Endothelial cell of umbilical vein (primary cell): ENCODE results near the gene BNC2. TPM values are rescaled to one million over a fixed set of nuclear protein-coding genes. Genes with fewer than 3 reads are reported as not detected.

ENCODE experiments used
- BruUV-seq: library from RNA; stranded (reverse); fragments of 400-500 nt; replicated peaks from 2 replicates; lab custom pipeline; 2021; lab: Mats Ljungman, UMichigan
- CTCF ChIA-PET: fragments of 300-600, 350-600 bp; sonication (Branson Sonifier 250); formaldehyde crosslinking; loops from one replicate; lab custom pipeline; 2021; ENCODE audit warnings: antibody characterized with exemption, inconsistent platforms; lab: Charles Lee
- POLR2A ChIA-PET: fragments of 300-600, 350-600 bp; sonication (Branson Sonifier 250); formaldehyde crosslinking; loops from one replicate; lab custom pipeline; 2021; ENCODE audit warnings: antibody characterized with exemption, inconsistent platforms; lab: Charles Lee
- DNase-seq: peaks from one replicate; pipeline ENCODE4 v3.0.0-alpha.2; 2011; ENCODE audit warnings: low read depth, low spot score
- FAIRE-seq: peaks from 2 replicates; lab custom pipeline; 2011; peaks lifted over from hg19 to GRCh38; lab: Jason Lieb, UNC
- H2AFZ ChIP-seq: 2 replicates; pipeline ENCODE4 v1.6.0; 2012; ENCODE audit warnings: low read depth, low read length, control low read depth, inconsistent platforms
- H3K27ac ChIP-seq: 2 replicates; pipeline ENCODE4 v1.5.1; 2011; ENCODE audit warnings: low read depth, mild to moderate bottlenecking, control low read depth, low read length, moderate library complexity; ENCODE audit not compliant: insufficient read depth
- H3K27me3 ChIP-seq, 2 experiments: 2 replicates each; pipeline versions ENCODE4 v1.6.0 to v1.6.1; 2011; ENCODE audit warnings: low read length in 2 of 2, mixed read lengths in 1 of 2; ENCODE audit not compliant: control insufficient read depth in 2 of 2, insufficient read depth in 2 of 2
- H3K36me3 ChIP-seq, 2 experiments: 2 replicates in 1 of 2; 3 replicates in 1 of 2; pipeline ENCODE4 v1.5.1; 2011; ENCODE audit warnings: low read length in 2 of 2, mild to moderate bottlenecking in 1 of 2, moderate library complexity in 1 of 2; ENCODE audit not compliant: control insufficient read depth in 2 of 2, insufficient read depth in 2 of 2; ENCODE audit errors: extremely low read depth in 1 of 2
- H3K4me1 ChIP-seq: 3 replicates; pipeline ENCODE4 v1.5.1; 2011; ENCODE audit warnings: mild to moderate bottlenecking, low read length; ENCODE audit not compliant: control insufficient read depth, insufficient read depth; ENCODE audit errors: extremely low read depth
- H3K4me2 ChIP-seq: 2 replicates; pipeline ENCODE4 v1.6.1; 2011; ENCODE audit warnings: low read length, control low read depth, mixed read lengths; ENCODE audit not compliant: insufficient read depth
- H3K4me3 ChIP-seq, 3 experiments: fragments of 200-600 bp in 1 of 3; sonication (generic), shearing (Covaris generic) in 1 of 3; replicated peaks in 1 of 3; 2 replicates each; pipeline ENCODE4 v1.5.1; 2011 to 2016; ENCODE audit warnings: control low read depth in 3 of 3, low read length in 3 of 3, mild to moderate bottlenecking in 2 of 3, inconsistent platforms in 1 of 3, low read depth in 1 of 3, moderate library complexity in 1 of 3; ENCODE audit not compliant: insufficient read depth in 1 of 3
- H3K79me2 ChIP-seq: 2 replicates; pipeline ENCODE4 v1.6.0; 2012; ENCODE audit warnings: low read length, inconsistent platforms; ENCODE audit not compliant: control insufficient read depth, insufficient read depth
- H3K9ac ChIP-seq: replicated peaks from 2 replicates; pipeline ENCODE3; 2011; ENCODE audit warnings: low read length, control low read depth; ENCODE audit not compliant: insufficient read depth; ENCODE audit errors: extremely low read depth
- H3K9me1 ChIP-seq: replicated peaks from 3 replicates; pipeline ENCODE4 v1.6.0; 2011; ENCODE audit warnings: mild to moderate bottlenecking, low read length; ENCODE audit not compliant: control insufficient read depth, insufficient read depth; ENCODE audit errors: extremely low read depth
- H3K9me3 ChIP-seq: replicated peaks from 2 replicates; pipeline ENCODE4 v1.5.1; 2012; ENCODE audit warnings: low read length, inconsistent platforms; ENCODE audit not compliant: control insufficient read depth, insufficient read depth
- H4K20me1 ChIP-seq: replicated peaks from 2 replicates; pipeline ENCODE3; 2011; ENCODE audit warnings: mild to moderate bottlenecking, low read length; ENCODE audit not compliant: control insufficient read depth, insufficient read depth; ENCODE audit errors: extremely low read depth
- CTCF ChIP-seq, 2 donors: IDR thresholded peaks; 1 replicate in 1 of 2; 2 replicates in 1 of 2; pipeline ENCODE4 v1.5.1; 2011; ENCODE audit warnings: low read length in 2 of 2, mild to moderate bottlenecking in 2 of 2, moderate library complexity in 2 of 2, control low read depth in 1 of 2, inconsistent platforms in 1 of 2, low read depth in 1 of 2; ENCODE audit not compliant: insufficient read depth in 1 of 2; ENCODE audit errors: extremely low read depth in 1 of 2
- EZH2 ChIP-seq: IDR thresholded peaks from 2 replicates; pipeline ENCODE4 v1.6.1; 2012; ENCODE audit warnings: borderline replicate concordance, low read depth, mild to moderate bottlenecking, moderate library complexity, low read length, inconsistent platforms; ENCODE audit not compliant: severe bottlenecking
- FOS ChIP-seq: IDR thresholded peaks from 2 replicates; pipeline ENCODE4 v1.6.1; 2011; ENCODE audit warnings: mild to moderate bottlenecking, low read length, moderate library complexity, borderline replicate concordance; ENCODE audit not compliant: insufficient read depth
- GATA2 ChIP-seq: IDR thresholded peaks from 2 replicates; pipeline ENCODE4 v1.7.0; 2011; ENCODE audit warnings: low read depth, mild to moderate bottlenecking, moderate library complexity, mixed read lengths, low read length; ENCODE audit not compliant: insufficient read length, insufficient read depth
- JUN ChIP-seq: IDR thresholded peaks from 2 replicates; pipeline ENCODE4 v1.6.1; 2011; ENCODE audit warnings: borderline replicate concordance, low read depth; ENCODE audit not compliant: insufficient read length, insufficient read depth
- MAX ChIP-seq: IDR thresholded peaks from 2 replicates; pipeline ENCODE4 v1.6.1; 2011; ENCODE audit not compliant: insufficient read depth, insufficient read length
- MYC ChIP-seq: IDR thresholded peaks from one replicate; pipeline ENCODE4 v1.6.1; 2011; ENCODE audit warnings: mild to moderate bottlenecking, low read depth, low read length
- POLR2A ChIP-seq: IDR thresholded peaks from 2 replicates; pipeline ENCODE4 v1.6.1; 2012; ENCODE audit warnings: low read depth, mild to moderate bottlenecking, control low read depth, low read length
- POLR2AphosphoS5 ChIP-seq: IDR thresholded peaks from 2 replicates; pipeline ENCODE4 v1.6.1; 2012; ENCODE audit warnings: low read depth, mild to moderate bottlenecking, control low read depth, low read length, moderate library complexity; ENCODE audit not compliant: insufficient read depth
- dilution Hi-C: fragments of 300-500 bp; cut with MboI; formaldehyde crosslinking; loops from one replicate; pipeline ENCODE4 v1.15.0; 2019; ENCODE audit warnings: low sequenced_read_pairs; ENCODE audit not compliant: extremely low pct_ligation_motif_present
- intact Hi-C: fragments of 100-400 bp; cut with micrococcal nuclease; formaldehyde crosslinking; loops from one replicate; pipeline ENCODE4 v1.10.0; 2022
- polyA plus RNA-seq, 4 experiments: library from polyadenylated mRNA; depleted of rRNA in 3 of 4; stranded (reverse) in 3 of 4; unstranded in 1 of 4; fragments of >200 nt; gene quantifications; 2 replicates each; pipeline versions ENCODE4 v1.2.1 to v1.2.3, GENCODE V29; 2011 to 2012; ENCODE audit warnings: missing spikeins in 1 of 4
- total RNA-seq: library from RNA; stranded (reverse); gene quantifications from 2 replicates; pipeline ENCODE4 v1.2.3, GENCODE V29; 2021

Gene BNC2
- total and polyA plus RNA-seq, 2 donors (not counting 3 experiments of a cell fraction or from before 2014, with no cell fraction given), result 12.1 to 34.3 TPM

GRCh38 chr9:16622541-16622940 is 247.9 kb downstream of the BNC2 start:
- dilution Hi-C loops (no loop called here), intact Hi-C loops (no loop called here)
- Histone ChIP-seq H3K9me1 (no peaks in the 10 kb centered on the region), H3K4me3 (no peak overlapping the region), H3K79me2 (peaks cover 7% of the 10 kb centered on the region), H2AFZ (no peak overlapping the region), H3K36me3 (no peaks in the 10 kb centered on the region), H3K4me1 (peaks cover 41% of the 10 kb centered on the region), H4K20me1 (no peaks in the 10 kb centered on the region), H3K9ac (no peak overlapping the region), H3K9me3 (no peaks in the 10 kb centered on the region), H3K27ac (no peak overlapping the region), H3K4me2 (no peak overlapping the region), H3K27me3 (no peaks in the 10 kb centered on the region)
- FAIRE-seq (no peak), DNase-seq (no peak)
- ChIA-PET POLR2A (no interaction called here), CTCF (interaction anchor here (1.1 kb wide), 1 partner anchor 18 kb away, joined by 3 read pairs; no protein-coding TSS in a partner anchor)
- TF ChIP-seq POLR2A (no peak), JUN (no peak), FOS (no peak), CTCF (IDR thresholded peaks at IDR 0.05; ENCODE audit: extremely low read depth in 1 of 2, insufficient read depth in 1 of 2, low read depth in 1 of 2, low read length in 2 of 2) (no peak), GATA2 (no peak), POLR2AphosphoS5 (no peak), EZH2 (no peak), MAX (no peak), MYC (no peak)
- BruUV-seq, result no TSS peak
